Measurements from ENCODE around the gene SAMD11.

- TF ChIP-seq CTCF (IDR thresholded peaks at IDR 0.05 in 2 of 3, conservative IDR thresholded peaks at IDR 0.05 in 1 of 3; ENCODE audit: borderline replicate concordance in 1 of 3, insufficient read depth in 1 of 3, low read depth in 2 of 3, low read length in 2 of 3) (no peak), POLR2A (IDR thresholded peaks at IDR 0.05; ENCODE audit: borderline replicate concordance, extremely low read depth, insufficient read depth, insufficient read length) (no peak), REST (IDR thresholded peaks at IDR 0.05; ENCODE audit: low read depth) (no peak), YY1 (IDR thresholded peaks at IDR 0.05; ENCODE audit: extremely low read depth, insufficient replicate concordance, low read depth, low read length) (no peak), ZNF274 (IDR thresholded peaks at IDR 0.05; ENCODE audit: low read depth, low read length) (no peak), EGR1 (IDR thresholded peaks at IDR 0.05; ENCODE audit: low read depth) (no peak), EZH2phosphoT487 (IDR thresholded peaks at IDR 0.05; ENCODE audit: borderline replicate concordance) (no peak), EZH2 (IDR thresholded peaks at IDR 0.05) (no peak), SIN3A (IDR thresholded peaks at IDR 0.05; ENCODE audit: low read depth) (no peak), RAD21 (IDR thresholded peaks at IDR 0.05; ENCODE audit: low read depth) (no peak), SRF (IDR thresholded peaks at IDR 0.05; ENCODE audit: low read depth) (no peak), ZFX (IDR thresholded peaks at IDR 0.05) (no peak)
Observed at GRCh38 chr1:945688-946556, 22.2 kb downstream of the SAMD11 start.
